SH-SY5Y (cell line): ENCODE results near the gene MAGEF1.

Source experiments
- GATA2 ChIP-seq: IDR thresholded peaks from 2 replicates; pipeline ENCODE4 v1.6.1; 2011; ENCODE audit warnings: mild to moderate bottlenecking, low read depth, low read length
- GATA3 ChIP-seq: IDR thresholded peaks from 2 replicates; pipeline ENCODE4 v1.6.1; 2011; ENCODE audit warnings: low read depth, mild to moderate bottlenecking, low read length, moderate library complexity

Gene MAGEF1

DNA sequence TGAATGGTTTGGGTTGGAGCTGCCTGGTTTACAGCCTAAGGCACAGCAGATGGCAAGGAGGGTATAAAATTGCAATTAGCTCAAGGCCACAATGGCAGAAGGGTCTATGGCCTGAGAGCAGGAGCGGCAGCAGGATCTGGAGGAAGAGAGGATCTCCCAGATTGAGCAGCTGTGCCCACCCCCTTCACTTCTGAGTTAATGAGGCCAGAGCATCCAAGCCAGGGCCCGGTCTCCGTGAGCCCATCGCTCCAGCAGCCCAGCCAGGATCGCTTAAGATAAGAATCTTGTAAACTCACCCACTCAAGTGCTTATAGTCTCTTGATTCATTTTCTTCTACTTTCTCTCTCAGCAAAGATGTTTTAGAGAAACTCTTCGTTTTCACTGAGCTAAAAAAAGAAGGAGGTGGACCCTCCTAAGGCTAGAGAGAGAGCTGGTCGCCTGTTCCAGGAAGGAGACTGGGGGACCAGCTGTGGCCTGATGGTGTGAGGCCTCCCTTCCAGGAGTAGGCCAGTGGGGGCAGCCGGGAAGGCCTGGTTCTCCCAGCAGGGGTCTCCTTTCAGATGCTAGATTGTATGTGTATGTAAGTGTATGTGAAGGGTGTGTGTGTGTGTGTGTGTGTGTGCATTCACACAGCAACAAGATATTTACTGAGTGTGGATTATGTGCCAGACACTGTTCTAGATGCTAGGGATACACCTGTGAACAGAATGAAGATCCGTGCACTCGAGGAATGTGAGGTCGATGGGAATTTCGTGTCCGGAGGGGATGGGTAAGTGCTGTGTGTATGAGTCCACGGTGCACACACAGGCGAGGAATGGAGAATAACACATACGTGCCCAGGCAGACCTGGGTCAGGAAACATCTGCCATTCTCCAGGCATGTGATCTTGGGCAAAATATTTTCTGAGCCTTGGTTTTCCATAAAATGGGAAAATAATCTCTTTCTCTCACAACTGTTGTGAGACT is 18.6 kb downstream of the MAGEF1 start:
- TF ChIP-seq GATA2 = peak; percentile 91
- TF ChIP-seq GATA3 = no peak; the same call in 1 of the 2 replicates

- TF ChIP-seq GATA3 (no peak), GATA2 (no peak)
These were observed 20.2 kb downstream of the MAGEF1 start for GRCh38 chr3:184691397-184692231.

GRCh38 chr3:184690192-184690883 is 21.5 kb downstream of the MAGEF1 start:
- no peak for TF ChIP-seq GATA2
- TF ChIP-seq GATA3 = no peak

DNA sequence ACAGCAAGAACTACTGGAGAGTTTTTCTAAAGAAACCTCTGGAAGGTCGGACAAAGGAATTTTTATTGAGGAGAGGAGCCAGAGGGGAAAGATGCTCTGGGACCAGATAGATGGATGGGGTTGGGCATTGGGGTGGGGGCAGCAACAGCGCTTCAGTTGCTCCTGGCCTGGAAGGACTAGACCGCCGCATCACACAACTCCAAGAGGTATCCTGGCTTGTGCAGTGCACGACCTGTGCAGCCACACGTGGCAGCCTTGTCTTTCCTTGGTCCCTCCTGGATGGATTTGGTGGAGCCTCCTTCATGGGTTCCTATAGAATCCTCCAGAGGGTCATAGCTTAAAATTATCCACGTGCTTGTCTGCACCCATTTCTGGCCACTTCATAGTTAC is 23.0 kb downstream of the MAGEF1 start:
- no peak for TF ChIP-seq GATA2
- no peak for TF ChIP-seq GATA3

DNA sequence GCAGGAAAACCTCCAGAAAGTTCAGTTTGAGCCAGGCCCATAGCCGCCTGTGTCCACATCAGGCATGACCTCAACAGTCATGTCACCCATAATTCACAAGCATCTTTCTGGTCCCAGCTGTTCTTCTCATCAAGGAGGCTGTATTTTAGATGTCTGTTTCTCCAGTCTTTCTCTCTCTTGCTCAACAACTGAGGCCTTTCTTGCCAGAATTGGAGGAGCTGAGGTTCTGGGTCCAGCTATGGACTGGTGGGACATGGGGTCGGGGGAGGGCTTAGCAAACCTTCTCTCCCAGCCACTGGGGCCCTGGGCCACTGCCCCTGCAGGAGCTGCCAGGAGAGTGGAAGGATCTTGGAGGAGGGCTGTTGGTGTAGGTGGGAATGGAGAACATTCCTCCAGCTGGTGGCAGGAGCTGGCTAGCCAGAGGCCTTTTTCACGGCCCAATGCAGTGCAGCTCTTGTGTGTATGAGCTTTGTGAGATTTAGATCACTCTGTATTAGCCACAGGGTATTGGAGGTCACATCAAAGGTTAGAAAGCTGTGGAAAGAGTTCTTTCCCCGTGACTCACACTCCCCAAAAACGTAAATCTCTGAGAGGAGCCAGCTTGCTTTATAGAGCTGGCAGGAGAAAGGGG is 23.5 kb downstream of the MAGEF1 start:
- TF ChIP-seq GATA3 = no peak
- TF ChIP-seq GATA2 = no peak

GRCh38 chr3:184687363-184688015 is 24.4 kb downstream of the MAGEF1 start:
- TF ChIP-seq GATA2 (no peak), GATA3 (no peak)

- TF ChIP-seq GATA2 (no peak), GATA3 (no peak)
These were observed 26.2 kb downstream of the MAGEF1 start for GRCh38 chr3:184685646-184686045.

- TF ChIP-seq GATA2 (no peak), GATA3 (no peak)
These were observed 26.8 kb downstream of the MAGEF1 start for GRCh38 chr3:184685055-184685454.

- no peak for TF ChIP-seq GATA2
- no peak for TF ChIP-seq GATA3
These were observed 27.8 kb downstream of the MAGEF1 start for GRCh38 chr3:184683900-184684560.

DNA sequence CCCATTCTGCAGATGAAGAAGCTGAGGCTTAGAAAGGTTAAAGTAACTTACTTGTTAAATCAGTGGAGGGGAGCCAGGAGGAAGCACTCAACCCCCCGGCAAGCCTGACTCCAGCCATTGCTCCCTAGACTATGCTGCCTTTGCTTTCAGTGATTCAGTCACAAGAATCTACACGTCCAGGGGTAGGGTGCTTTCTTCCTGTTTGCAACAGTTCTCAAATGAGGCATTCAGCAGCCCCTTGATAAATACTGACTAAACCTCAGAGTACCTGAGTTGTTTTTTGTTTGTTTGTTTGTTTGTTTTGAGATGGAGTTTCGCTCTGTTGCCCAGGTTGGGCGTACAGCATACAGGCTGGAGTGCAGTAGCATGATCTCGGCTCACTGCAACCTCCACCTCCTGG is 28.6 kb downstream of the MAGEF1 start:
- TF ChIP-seq GATA2 (no peak), GATA3 (no peak)

DNA sequence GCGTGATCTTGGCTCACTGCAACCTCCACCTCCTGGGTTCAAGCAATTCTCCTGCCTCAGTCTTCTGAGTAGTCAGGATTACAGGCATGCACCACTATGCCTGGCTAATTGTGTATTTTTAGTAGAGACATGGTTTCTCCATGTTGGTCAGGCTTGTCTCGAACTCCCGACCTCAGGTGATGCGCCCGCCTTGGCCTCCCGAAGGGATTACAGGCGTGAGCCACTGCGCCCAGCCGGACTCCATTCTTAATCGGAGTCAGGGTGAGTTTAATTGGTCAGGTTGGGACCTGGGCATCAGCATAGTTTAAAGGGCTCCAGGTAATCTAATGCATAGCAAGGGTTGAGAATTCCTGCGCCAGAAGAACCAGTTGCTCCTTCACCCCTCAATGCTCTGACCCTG is 29.2 kb downstream of the MAGEF1 start:
- TF ChIP-seq GATA2 = no peak
- TF ChIP-seq GATA3 = no peak
